Endothelial cell of umbilical vein (primary cell): ENCODE data around the gene MAK. TPM values are rescaled to one million over a fixed set of nuclear protein-coding genes. Genes with fewer than 3 reads are reported as not detected.
A peak's percentile ranks its signal among the peaks of the same experiment; 100 is the strongest.

Experiments
- BruUV-seq: library from RNA; stranded (reverse); fragments of 400-500 nt; replicated peaks from 2 replicates; lab custom pipeline; 2021; lab: Mats Ljungman, UMichigan
- CTCF ChIA-PET: fragments of 300-600, 350-600 bp; sonication (Branson Sonifier 250); formaldehyde crosslinking; loops from one replicate; lab custom pipeline; 2021; ENCODE audit warnings: antibody characterized with exemption, inconsistent platforms; lab: Charles Lee
- POLR2A ChIA-PET: fragments of 300-600, 350-600 bp; sonication (Branson Sonifier 250); formaldehyde crosslinking; loops from one replicate; lab custom pipeline; 2021; ENCODE audit warnings: antibody characterized with exemption, inconsistent platforms; lab: Charles Lee
- DNase-seq: peaks from one replicate; pipeline ENCODE4 v3.0.0-alpha.2; 2011; ENCODE audit warnings: low read depth, low spot score
- FAIRE-seq: peaks from 2 replicates; lab custom pipeline; 2011; peaks lifted over from hg19 to GRCh38; lab: Jason Lieb, UNC
- H2AFZ ChIP-seq: 2 replicates; pipeline ENCODE4 v1.6.0; 2012; ENCODE audit warnings: low read depth, low read length, control low read depth, inconsistent platforms
- H3K27ac ChIP-seq: 2 replicates; pipeline ENCODE4 v1.5.1; 2011; ENCODE audit warnings: low read depth, mild to moderate bottlenecking, control low read depth, low read length, moderate library complexity; ENCODE audit not compliant: insufficient read depth
- H3K27me3 ChIP-seq, 2 experiments: 2 replicates each; pipeline versions ENCODE4 v1.6.0 to v1.6.1; 2011; ENCODE audit warnings: low read length in 2 of 2, mixed read lengths in 1 of 2; ENCODE audit not compliant: control insufficient read depth in 2 of 2, insufficient read depth in 2 of 2
- H3K36me3 ChIP-seq, 2 experiments: 2 replicates in 1 of 2; 3 replicates in 1 of 2; pipeline ENCODE4 v1.5.1; 2011; ENCODE audit warnings: low read length in 2 of 2, mild to moderate bottlenecking in 1 of 2, moderate library complexity in 1 of 2; ENCODE audit not compliant: control insufficient read depth in 2 of 2, insufficient read depth in 2 of 2; ENCODE audit errors: extremely low read depth in 1 of 2
- H3K4me1 ChIP-seq: 3 replicates; pipeline ENCODE4 v1.5.1; 2011; ENCODE audit warnings: mild to moderate bottlenecking, low read length; ENCODE audit not compliant: control insufficient read depth, insufficient read depth; ENCODE audit errors: extremely low read depth
- H3K4me2 ChIP-seq: 2 replicates; pipeline ENCODE4 v1.6.1; 2011; ENCODE audit warnings: low read length, control low read depth, mixed read lengths; ENCODE audit not compliant: insufficient read depth
- H3K4me3 ChIP-seq, 3 experiments: fragments of 200-600 bp in 1 of 3; sonication (generic), shearing (Covaris generic) in 1 of 3; replicated peaks in 1 of 3; 2 replicates each; pipeline ENCODE4 v1.5.1; 2011 to 2016; ENCODE audit warnings: control low read depth in 3 of 3, low read length in 3 of 3, mild to moderate bottlenecking in 2 of 3, inconsistent platforms in 1 of 3, low read depth in 1 of 3, moderate library complexity in 1 of 3; ENCODE audit not compliant: insufficient read depth in 1 of 3
- H3K79me2 ChIP-seq: 2 replicates; pipeline ENCODE4 v1.6.0; 2012; ENCODE audit warnings: low read length, inconsistent platforms; ENCODE audit not compliant: control insufficient read depth, insufficient read depth
- H3K9ac ChIP-seq: replicated peaks from 2 replicates; pipeline ENCODE3; 2011; ENCODE audit warnings: low read length, control low read depth; ENCODE audit not compliant: insufficient read depth; ENCODE audit errors: extremely low read depth
- H3K9me1 ChIP-seq: replicated peaks from 3 replicates; pipeline ENCODE4 v1.6.0; 2011; ENCODE audit warnings: mild to moderate bottlenecking, low read length; ENCODE audit not compliant: control insufficient read depth, insufficient read depth; ENCODE audit errors: extremely low read depth
- H3K9me3 ChIP-seq: replicated peaks from 2 replicates; pipeline ENCODE4 v1.5.1; 2012; ENCODE audit warnings: low read length, inconsistent platforms; ENCODE audit not compliant: control insufficient read depth, insufficient read depth
- H4K20me1 ChIP-seq: replicated peaks from 2 replicates; pipeline ENCODE3; 2011; ENCODE audit warnings: mild to moderate bottlenecking, low read length; ENCODE audit not compliant: control insufficient read depth, insufficient read depth; ENCODE audit errors: extremely low read depth
- EZH2 ChIP-seq: IDR thresholded peaks from 2 replicates; pipeline ENCODE4 v1.6.1; 2012; ENCODE audit warnings: borderline replicate concordance, low read depth, mild to moderate bottlenecking, moderate library complexity, low read length, inconsistent platforms; ENCODE audit not compliant: severe bottlenecking
- FOS ChIP-seq: IDR thresholded peaks from 2 replicates; pipeline ENCODE4 v1.6.1; 2011; ENCODE audit warnings: mild to moderate bottlenecking, low read length, moderate library complexity, borderline replicate concordance; ENCODE audit not compliant: insufficient read depth
- GATA2 ChIP-seq: IDR thresholded peaks from 2 replicates; pipeline ENCODE4 v1.7.0; 2011; ENCODE audit warnings: low read depth, mild to moderate bottlenecking, moderate library complexity, mixed read lengths, low read length; ENCODE audit not compliant: insufficient read length, insufficient read depth
- JUN ChIP-seq: IDR thresholded peaks from 2 replicates; pipeline ENCODE4 v1.6.1; 2011; ENCODE audit warnings: borderline replicate concordance, low read depth; ENCODE audit not compliant: insufficient read length, insufficient read depth
- MAX ChIP-seq: IDR thresholded peaks from 2 replicates; pipeline ENCODE4 v1.6.1; 2011; ENCODE audit not compliant: insufficient read depth, insufficient read length
- MYC ChIP-seq: IDR thresholded peaks from one replicate; pipeline ENCODE4 v1.6.1; 2011; ENCODE audit warnings: mild to moderate bottlenecking, low read depth, low read length
- POLR2A ChIP-seq: IDR thresholded peaks from 2 replicates; pipeline ENCODE4 v1.6.1; 2012; ENCODE audit warnings: low read depth, mild to moderate bottlenecking, control low read depth, low read length
- POLR2AphosphoS5 ChIP-seq: IDR thresholded peaks from 2 replicates; pipeline ENCODE4 v1.6.1; 2012; ENCODE audit warnings: low read depth, mild to moderate bottlenecking, control low read depth, low read length, moderate library complexity; ENCODE audit not compliant: insufficient read depth
- dilution Hi-C: fragments of 300-500 bp; cut with MboI; formaldehyde crosslinking; loops from one replicate; pipeline ENCODE4 v1.15.0; 2019; ENCODE audit warnings: low sequenced_read_pairs; ENCODE audit not compliant: extremely low pct_ligation_motif_present
- intact Hi-C: fragments of 100-400 bp; cut with micrococcal nuclease; formaldehyde crosslinking; loops from one replicate; pipeline ENCODE4 v1.10.0; 2022
- polyA plus RNA-seq, 4 experiments: library from polyadenylated mRNA; depleted of rRNA in 3 of 4; stranded (reverse) in 3 of 4; unstranded in 1 of 4; fragments of >200 nt; gene quantifications; 2 replicates each; pipeline versions ENCODE4 v1.2.1 to v1.2.3, GENCODE V29; 2011 to 2012; ENCODE audit warnings: missing spikeins in 1 of 4
- total RNA-seq: library from RNA; stranded (reverse); gene quantifications from 2 replicates; pipeline ENCODE4 v1.2.3, GENCODE V29; 2021
- TF ChIP-seq, protein P1 (sequence below), 2 donors: IDR thresholded peaks; 1 replicate in 1 of 2; 2 replicates in 1 of 2; pipeline ENCODE4 v1.5.1; 2011; ENCODE audit warnings: low read length in 2 of 2, mild to moderate bottlenecking in 2 of 2, moderate library complexity in 2 of 2, control low read depth in 1 of 2, inconsistent platforms in 1 of 2, low read depth in 1 of 2; ENCODE audit not compliant: insufficient read depth in 1 of 2; ENCODE audit errors: extremely low read depth in 1 of 2

MAK gene
- total and polyA plus RNA-seq, 2 donors (not counting 3 experiments of a cell fraction or from before 2014, with no cell fraction given) = not detected

GRCh38 chr6:10722570-10722819, 115.8 kb downstream of the MAK start:
- peak overlapping the region; percentile 90 for H3K9ac ChIP-seq
- intact Hi-C loops = loop anchor here (2.0 to 10.0 kb wide), 2 partner anchors 78 to 372 kb away; partner anchors contain the start of gene SMIM13
- no peaks in the 10 kb centered on the region for H3K27me3 ChIP-seq
- FAIRE-seq (no peak), DNase-seq (no peak)
- TF ChIP-seq JUN (no peak), POLR2A (no peak), GATA2 (no peak), MYC (no peak)
- H3K4me1 ChIP-seq = peaks cover 10% of the 10 kb centered on the region
- dilution Hi-C loops = no loop called here
- peak overlapping the region; percentile 59 to 79 (median 76) for H3K4me3 ChIP-seq
- peak overlapping the region; percentile 60 for H3K27ac ChIP-seq
- H4K20me1 ChIP-seq = no peaks in the 10 kb centered on the region
- H3K9me1 ChIP-seq = no peaks in the 10 kb centered on the region
- no peaks in the 10 kb centered on the region for H3K9me3 ChIP-seq
- CTCF ChIA-PET = interaction anchor here (1.0 to 4.8 kb wide), 4 partner anchors 15 to 244 kb away, joined by 3 to 21 read pairs (median 4); no protein-coding TSS in a partner anchor
- BruUV-seq = no TSS peak
- POLR2A ChIA-PET = interaction anchor here (1.0 to 1.2 kb wide), 3 partner anchors 10 to 37 kb away, joined by 3 to 4 read pairs (median 4); partner anchors contain the start of gene TMEM14B
- H3K36me3 ChIP-seq = no peaks in the 10 kb centered on the region
- peak overlapping the region; percentile 95 for H3K4me2 ChIP-seq
- H3K79me2 ChIP-seq = no peaks in the 10 kb centered on the region
- peak overlapping the region; percentile 96 for H2AFZ ChIP-seq

GRCh38 chr6:10721850-10722569, 116.3 kb downstream of the MAK start:
- CTCF ChIA-PET = interaction anchor here (1.0 to 4.8 kb wide), 4 partner anchors 16 to 244 kb away, joined by 3 to 21 read pairs (median 4); no protein-coding TSS in a partner anchor
- dilution Hi-C loops = no loop called here
- FAIRE-seq = no peak

More at GRCh38 chr6:10721850-10722569, 116.3 kb downstream of the MAK start:
- peak overlapping the region; percentile 60 for H3K27ac ChIP-seq
- TF ChIP-seq POLR2A (no peak), GATA2 (no peak), JUN (no peak), FOS (no peak), POLR2AphosphoS5 (no peak), EZH2 (no peak), MYC (no peak), MAX (no peak)
- TF ChIP-seq, protein P1, sequence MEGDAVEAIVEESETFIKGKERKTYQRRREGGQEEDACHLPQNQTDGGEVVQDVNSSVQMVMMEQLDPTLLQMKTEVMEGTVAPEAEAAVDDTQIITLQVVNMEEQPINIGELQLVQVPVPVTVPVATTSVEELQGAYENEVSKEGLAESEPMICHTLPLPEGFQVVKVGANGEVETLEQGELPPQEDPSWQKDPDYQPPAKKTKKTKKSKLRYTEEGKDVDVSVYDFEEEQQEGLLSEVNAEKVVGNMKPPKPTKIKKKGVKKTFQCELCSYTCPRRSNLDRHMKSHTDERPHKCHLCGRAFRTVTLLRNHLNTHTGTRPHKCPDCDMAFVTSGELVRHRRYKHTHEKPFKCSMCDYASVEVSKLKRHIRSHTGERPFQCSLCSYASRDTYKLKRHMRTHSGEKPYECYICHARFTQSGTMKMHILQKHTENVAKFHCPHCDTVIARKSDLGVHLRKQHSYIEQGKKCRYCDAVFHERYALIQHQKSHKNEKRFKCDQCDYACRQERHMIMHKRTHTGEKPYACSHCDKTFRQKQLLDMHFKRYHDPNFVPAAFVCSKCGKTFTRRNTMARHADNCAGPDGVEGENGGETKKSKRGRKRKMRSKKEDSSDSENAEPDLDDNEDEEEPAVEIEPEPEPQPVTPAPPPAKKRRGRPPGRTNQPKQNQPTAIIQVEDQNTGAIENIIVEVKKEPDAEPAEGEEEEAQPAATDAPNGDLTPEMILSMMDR (IDR thresholded peaks at IDR 0.05; ENCODE audit: extremely low read depth in 1 of 2, insufficient read depth in 1 of 2, low read depth in 1 of 2, low read length in 2 of 2) = no peak
- H3K4me1 ChIP-seq = peaks cover 10% of the 10 kb centered on the region
- H3K4me2 ChIP-seq = peak overlapping the region; percentile 95
- no peak for DNase-seq
- H3K9me3 ChIP-seq = no peaks in the 10 kb centered on the region
- peak overlapping the region; percentile 96 for H2AFZ ChIP-seq
- no peaks in the 10 kb centered on the region for H3K79me2 ChIP-seq
- H3K36me3 ChIP-seq = no peaks in the 10 kb centered on the region
- no TSS peak for BruUV-seq
- POLR2A ChIA-PET = interaction anchor here (1.0 to 1.2 kb wide), 3 partner anchors 10 to 37 kb away, joined by 3 to 4 read pairs (median 4); partner anchors contain the start of gene TMEM14B
- peak overlapping the region; percentile 59 to 79 (median 76) for H3K4me3 ChIP-seq
- intact Hi-C loops = loop anchor here (2.0 to 10.0 kb wide), 2 partner anchors 79 to 373 kb away; partner anchors contain the start of gene SMIM13
- no peaks in the 10 kb centered on the region for H3K27me3 ChIP-seq
- H3K9me1 ChIP-seq = no peaks in the 10 kb centered on the region
- peak overlapping the region; percentile 90 for H3K9ac ChIP-seq
- no peaks in the 10 kb centered on the region for H4K20me1 ChIP-seq
